Renal cortical epithelial cell (primary cell): ENCODE data around the gene GP1BB. TPM values are rescaled to one million over a fixed set of nuclear protein-coding genes. Genes with fewer than 3 reads are reported as not detected.
"Not testable (repeated sequence)": the region's sequence is repeated elsewhere in the genome, so short reads cannot be mapped to it uniquely, and the experiment has no call there.

ENCODE experiments used
- DNase-seq: peaks from one replicate; pipeline ENCODE4 v3.0.0-alpha.2; 2011; ENCODE audit warnings: low read depth
- total RNA-seq: library from RNA; depleted of rRNA; stranded (reverse); fragments of >200 nt; gene quantifications from 2 replicates; pipeline ENCODE4 v1.2.3, GENCODE V29; 2014

Gene GP1BB
- total RNA-seq: not detected in 2 replicates

DNA sequence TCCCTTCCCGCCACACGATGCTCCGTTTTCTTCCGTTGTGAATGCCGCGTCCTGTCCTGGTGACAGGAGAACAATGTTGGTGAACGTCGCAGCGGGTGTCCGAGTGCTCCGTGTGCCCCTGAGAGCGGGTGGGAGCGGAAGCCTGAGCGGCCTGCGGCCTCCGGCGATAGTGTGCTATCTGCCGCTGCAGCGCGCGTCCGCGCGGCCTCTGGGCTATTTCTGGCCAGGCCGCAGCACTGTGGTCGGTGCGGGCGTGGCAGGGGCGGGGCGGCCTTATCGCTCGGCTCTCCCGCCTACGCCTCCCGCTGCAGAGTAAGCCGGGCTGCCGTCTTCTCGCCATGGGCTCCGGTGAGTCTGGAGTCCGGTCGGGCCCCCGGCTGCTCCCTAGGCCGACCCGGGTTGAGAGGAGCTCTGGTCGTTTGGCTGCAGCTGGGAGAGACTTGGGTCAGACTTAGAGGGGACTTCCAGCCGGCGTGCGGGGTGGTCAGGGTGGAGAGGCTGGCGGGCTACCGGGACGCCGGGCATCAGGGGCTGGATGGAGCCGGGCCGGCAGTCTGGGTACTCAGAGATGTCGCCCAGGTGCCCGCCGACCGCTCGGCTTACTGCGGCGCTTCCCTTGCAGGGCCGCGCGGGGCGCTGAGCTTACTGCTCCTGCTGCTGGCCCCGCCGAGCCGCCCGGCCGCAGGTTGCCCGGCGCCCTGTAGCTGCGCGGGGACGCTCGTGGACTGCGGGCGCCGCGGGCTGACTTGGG lies at the start of gene GP1BB:
TSS of gene GP1BB (plus strand) at position 308 of the 751 bp plus-strand sequence. CDS start at position 339, 31 bp downstream.
- DNase-seq: no peak

DNA sequence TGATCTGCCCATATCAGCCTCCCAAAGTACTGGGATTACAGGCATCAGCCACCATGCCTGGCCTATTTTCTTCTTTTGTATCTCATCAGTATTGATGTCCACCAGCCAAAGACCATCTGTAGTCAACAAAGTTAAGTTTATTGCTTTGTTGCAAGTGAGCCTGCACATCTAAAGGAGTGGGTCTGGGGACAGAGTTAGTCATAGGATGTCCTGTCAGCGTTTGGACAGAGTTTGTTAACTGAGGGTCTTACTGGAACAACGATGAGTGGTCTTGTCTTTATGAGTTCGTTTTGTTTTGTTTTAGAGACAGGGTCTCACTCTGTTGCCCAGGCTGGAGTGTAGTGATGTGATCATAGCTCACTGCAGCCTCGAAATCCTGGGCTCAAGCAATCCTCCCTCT lies 49.7 kb upstream of the GP1BB start:
- DNase-seq: no peak

DNA sequence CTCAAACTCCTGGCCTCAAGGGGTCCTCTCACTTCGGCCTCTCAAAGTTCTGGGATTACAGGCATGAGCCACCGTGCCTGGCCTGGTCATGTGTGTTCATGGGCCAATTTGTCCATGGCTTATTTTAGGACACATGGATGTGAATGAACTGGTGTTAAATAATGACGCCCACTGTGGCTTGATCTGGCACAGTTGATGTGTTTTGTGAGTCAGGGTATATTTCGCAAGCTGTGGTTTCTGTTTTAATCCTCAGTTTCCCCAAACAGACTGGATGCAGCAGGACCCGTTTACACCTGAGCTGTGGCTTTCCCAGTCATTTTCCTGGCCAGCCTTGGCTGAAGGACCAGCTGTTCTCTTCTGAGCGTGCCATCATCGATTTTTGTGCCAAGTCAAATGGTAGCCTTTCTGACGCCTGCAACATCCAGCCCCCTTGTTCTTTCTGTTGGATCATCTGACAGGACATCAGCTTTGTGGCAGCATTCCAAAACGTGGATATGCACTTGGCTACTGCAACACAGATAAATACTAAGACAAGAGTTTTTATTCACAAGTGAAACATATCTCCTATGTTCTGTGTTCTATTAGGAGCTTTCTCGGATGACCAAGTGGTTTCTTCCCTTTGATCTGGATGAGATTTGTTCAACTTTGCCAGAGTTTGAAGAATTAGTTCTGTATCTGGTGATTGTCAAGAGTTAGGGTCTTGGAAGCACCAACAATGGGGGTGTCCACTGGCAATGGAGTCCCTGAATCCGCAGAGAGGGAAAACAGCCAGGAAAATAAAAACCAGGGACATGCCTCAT lies 49.0 kb upstream of the GP1BB start:
- DNase-seq: no peak

DNA sequence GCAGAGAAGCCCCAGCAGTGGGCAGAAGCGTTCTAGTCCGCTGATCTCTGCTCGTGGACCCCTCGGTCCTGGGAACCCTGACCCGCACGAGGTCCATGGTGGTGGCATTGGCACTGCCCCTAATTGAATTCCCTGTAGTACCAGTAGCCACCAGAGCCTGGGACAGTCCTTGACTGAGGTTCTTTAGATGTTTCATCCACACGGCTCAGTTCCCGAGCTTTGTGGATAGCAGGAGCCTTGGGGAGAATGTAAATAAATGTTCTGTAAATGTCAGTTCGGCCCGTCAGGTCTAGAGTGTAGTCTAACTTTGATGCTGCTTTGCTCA lies 48.4 kb upstream of the GP1BB start:
- no peak for DNase-seq

DNA sequence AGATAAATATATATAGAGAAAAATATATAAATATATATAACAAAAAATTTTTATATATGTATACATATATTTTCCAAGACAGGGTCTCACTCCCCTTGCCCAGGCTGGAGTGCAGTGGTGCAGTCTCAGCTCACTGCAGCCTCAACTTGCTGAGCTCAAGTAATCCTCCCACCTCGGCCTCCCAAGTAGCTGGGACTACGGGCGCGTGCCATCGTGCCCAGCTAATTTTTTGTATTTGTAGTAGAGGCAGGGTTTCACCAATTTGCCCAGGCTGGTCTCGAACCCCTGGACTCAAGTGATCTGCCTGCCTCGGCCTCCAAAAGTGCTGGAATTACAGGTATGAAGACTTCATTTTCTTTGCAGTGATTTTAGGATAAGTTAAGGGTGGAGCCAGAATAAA lies 47.9 kb upstream of the GP1BB start:
- no peak for DNase-seq

DNA sequence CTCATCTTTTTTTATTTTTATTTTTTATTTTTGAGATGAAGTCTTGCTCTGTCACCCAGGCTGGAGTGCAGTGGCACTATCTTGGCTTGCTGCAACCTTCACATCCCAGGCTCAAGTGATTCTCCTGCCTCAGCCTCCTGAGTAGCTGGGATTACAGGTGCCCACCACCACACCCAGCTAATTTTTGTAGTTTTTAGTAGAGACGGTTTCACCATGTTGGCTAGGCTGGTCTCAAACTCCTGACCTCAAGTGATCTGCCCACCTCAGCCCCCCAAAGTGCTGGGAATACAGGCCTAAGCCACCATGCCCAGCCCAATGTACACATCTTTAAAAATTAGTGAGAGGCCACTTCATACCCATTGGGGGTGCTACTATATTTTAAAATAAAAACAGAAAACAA lies 46.9 kb upstream of the GP1BB start:
- DNase-seq: not testable (repeated sequence)

DNA sequence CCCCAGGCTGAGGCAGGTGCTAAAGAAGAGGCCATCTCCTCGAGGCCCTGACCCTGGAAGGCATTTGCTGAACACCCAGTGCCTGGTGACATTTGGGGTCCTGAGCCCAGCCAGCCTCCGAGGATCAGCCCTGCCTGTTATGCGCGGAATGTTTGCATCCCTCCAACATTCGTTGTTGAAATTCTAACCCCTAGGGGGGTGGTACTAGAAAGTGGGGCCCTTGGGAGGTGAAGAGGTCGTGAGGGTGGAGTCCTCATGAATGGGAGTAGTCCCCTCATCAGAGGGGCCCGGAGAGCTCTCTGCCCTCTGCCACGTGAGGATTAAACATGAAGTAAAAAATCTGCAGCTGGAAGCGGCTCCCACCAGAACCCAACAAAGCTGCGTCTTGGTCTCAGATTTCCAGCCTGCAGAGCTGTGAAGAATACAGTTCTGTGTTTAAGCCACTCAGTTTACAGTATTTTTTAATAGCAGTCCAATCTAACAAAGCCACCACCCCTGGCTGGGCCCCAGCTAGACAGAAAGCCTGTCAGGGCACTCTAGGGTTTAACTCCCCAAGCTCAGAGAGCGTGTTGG lies 44.3 kb upstream of the GP1BB start:
- no peak for DNase-seq

DNA sequence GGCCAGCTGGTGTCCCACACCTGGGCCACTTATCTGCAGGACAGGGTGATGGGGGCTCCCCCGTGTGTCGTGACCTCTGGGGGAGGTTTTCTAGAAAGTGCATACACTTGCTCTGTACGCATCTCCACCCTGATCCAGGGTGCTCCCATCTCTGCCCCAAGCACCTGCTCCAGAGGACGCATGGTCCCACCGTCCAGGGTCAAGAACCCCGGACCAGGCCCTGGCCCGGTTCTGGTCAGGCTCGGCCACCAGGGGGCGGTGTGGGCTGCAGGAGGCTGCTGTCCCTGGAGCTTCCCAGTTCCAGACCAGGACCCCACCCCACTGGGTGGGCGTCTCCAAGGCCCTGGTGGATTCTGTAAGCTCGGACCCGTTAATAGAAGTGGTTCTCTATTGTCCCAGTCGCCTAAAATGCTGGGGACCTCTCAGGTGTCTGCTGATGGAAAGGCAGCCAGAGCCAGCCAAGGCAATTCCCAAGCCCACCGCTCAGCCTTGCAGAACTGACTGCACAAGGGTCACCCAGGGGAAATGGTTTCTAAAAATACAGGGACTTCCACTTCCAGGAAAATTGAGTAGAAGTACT lies 43.7 kb upstream of the GP1BB start:
- DNase-seq: no peak

DNA sequence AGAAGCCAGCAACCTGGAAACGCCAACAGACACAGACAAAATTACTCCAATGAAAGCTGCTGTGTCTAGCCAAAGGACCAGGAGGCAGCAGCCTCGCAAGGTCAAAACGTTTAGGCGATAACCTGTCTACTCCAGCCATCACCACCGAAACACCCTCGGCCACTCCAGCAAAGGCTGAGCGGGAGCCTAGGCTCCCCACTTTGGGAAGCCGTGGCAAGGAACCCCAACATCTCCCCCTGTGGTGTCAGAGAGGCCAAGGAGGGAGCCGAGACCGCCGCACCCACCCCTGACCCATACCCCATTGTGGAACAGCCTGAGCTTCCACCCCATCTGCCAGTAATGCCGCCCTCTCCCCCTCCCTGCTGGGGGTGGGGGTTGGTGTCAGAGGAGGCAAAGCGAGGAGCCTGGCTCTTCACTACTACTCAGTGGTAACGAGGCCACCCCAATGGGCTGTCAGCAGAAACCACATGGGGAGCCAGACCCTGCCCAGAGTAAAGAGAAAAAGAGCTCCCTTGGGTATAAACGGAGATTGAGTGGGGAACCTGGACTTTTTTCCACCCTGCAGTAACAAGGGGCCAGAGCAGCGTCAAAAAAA lies 43.0 kb upstream of the GP1BB start:
- no peak for DNase-seq

DNA sequence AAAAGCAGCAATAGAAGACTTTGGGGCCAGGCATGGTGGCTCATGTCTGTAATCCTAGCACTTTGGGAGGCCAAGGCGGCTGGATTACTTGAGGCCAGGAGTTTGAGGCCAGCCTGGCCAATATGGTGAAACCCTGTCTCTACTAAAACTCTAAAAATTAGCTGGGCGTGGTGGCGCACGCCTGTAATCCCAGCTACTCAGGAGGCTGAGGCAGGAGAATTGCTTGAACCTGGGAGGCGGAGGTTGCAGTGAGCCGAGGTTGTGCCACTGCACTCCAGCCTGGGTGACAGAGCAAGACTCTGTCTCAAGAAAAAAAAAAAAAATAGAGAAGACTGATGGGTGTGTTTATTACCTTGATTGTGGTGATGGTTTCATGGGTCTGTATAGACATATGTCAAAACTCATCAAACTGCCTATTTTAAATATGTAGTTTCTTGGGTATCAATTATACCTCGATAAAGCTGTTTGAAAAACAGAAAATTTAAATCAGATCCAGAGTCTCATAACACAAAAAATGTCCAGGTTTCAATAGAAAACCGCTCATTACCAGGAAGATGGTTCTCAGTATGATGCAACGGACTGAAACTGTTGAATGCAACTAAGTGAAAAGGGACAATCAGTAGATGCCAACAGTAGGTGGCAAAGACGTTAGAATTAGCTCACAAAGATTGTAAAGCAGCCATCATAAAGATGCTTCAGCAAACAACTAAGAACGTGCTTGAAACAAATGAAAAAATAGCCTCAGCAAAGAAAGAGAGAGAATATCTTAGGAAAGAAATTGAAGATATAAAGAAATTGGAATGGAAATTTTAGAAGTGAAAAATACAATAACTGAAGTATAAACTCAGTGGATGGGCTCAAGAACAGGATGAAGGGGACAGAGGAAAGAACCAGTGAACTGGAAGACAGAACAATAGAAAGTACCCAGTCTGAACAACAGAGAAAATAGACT lies 42.2 kb upstream of the GP1BB start:
- no peak for DNase-seq

DNA sequence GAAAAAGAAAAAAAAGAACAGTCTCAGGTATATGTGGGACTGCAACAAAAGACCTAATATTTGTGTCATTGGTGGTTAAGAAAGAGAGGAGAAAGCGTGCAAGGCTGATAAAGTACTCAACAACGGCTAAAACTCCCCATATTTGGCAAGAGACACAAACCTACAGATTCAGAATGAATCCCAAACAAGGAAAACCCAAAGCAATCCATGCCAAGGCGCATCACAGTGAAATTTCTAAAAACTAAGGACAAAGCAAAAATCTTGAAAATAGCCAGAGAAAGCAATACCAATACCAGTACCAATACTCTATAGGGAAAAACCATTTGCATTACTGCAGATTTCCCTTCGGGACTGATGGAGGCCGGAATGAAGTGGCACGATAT lies 41.5 kb upstream of the GP1BB start:
- no peak for DNase-seq

DNA sequence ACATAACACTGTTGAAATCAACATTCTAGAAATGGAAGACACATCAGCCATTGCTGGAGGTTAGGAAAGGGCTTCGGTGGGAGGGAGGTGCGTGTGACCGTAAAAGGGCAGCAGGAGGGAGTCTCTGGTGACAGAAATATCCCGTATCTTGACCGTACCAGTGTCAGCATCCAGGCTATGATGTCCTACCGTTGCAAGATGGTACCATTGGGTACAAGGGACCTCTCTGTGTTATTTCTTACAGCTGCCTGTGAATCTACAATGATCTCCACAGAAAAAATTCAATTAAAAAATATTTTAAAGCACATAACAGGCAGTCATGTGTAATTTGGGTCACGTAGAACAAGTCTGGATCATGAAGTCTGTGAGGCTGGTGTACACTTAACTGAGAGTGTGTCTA lies 36.4 kb upstream of the GP1BB start:
- DNase-seq: no peak

DNA sequence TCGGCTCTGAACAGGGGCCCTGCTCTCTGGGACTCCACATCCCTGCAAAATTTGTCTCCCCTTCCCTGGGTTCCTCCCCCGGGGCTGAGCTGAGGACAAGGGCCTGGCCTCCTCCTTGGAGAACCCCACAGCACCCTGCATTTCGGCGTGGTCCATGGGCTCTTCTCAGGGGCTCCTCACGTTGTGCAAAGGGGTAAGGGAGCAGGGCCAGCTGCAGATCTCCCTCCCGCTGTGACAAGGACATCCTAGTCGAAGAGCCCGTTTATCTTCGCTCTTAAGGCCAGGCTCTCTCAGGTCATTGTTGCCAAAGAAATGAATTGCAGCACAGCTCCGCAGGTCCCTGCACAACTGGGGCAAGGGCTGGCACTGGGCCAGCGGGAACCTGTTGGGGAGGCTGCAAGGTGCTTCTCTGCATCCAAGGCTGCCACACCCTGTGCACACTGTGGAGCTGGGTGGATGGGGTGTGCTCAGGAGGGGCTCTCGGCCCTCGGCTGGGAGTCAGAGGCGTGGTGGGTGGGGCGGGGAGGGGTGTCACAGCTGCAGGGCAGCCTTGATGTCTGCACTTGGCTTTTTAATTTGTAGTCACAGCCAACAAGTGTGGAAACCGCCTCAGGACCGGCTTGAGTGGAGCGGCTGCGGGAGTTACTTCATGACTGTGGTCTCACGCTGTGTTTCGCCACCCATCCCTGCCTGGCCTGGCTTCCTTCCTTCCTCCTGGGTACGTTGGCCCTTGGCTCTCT lies 35.6 kb upstream of the GP1BB start:
- DNase-seq: no peak

DNA sequence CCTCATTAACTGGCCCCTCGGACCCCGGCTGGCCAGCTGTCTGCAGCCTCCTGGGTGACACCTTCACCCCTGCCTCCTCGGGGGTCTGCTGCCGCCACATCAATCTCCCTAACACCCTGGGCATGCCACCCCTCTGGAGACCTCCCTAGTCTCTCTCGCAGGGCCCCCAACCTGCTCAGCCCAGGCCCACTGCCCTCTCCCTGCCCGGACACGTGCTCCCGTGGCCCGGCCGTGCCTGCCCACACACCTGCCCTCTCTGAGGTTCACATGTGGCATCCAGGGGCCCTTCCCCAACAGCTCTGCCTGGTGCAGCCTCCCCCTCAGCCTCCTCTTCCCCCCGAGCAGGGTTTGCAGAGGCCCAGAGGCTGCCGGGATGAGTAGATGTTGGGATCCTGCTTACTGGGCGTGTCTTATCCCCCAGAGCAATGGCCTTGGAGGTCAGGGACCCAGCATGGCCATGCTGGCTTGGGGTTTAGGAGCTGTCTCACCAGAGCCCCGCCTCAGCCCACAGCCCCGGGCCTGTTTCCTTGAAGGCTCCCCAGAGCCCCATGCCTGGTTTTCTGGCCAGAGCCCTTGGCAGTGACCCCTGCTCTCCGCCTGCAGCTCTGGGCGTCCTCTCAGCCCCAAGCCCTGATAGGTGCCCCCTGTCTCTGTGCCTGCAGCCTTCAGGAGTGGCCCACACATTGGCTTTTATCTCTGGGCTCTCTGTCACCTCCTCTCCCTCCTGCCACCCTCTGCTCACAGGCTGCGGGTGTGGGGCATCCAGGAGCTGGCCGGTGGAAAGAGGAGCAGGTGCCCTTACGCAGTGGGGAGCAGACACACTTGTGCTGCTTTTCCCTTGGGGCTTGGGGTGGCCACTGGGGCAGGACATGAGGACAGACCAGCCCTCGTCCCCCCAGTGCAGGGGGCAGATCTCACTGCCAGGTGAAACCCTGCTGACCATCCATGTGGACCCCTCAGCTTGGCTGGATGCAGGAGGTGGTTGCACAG lies 34.7 kb upstream of the GP1BB start:
- DNase-seq: no peak

DNA sequence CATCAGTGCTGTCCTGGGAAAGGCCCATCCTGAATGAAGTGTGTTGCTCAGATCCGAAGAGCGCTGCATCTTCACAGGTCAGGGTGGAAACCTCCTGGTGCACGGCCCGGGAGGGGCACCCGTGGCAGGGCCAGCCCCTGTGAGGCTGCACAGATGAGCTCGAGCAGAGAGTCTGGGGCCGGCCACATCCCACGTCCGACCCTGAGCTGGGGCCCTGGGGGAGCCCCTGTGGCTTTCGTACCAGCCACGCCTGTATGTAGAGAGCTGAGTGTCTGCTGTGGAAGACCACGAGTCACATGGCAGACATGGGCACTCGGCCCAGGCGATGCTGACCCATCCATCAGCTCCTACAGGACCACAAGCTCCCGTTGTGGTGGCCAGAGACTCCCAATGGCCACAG lies 33.9 kb upstream of the GP1BB start:
- no peak for DNase-seq

DNA sequence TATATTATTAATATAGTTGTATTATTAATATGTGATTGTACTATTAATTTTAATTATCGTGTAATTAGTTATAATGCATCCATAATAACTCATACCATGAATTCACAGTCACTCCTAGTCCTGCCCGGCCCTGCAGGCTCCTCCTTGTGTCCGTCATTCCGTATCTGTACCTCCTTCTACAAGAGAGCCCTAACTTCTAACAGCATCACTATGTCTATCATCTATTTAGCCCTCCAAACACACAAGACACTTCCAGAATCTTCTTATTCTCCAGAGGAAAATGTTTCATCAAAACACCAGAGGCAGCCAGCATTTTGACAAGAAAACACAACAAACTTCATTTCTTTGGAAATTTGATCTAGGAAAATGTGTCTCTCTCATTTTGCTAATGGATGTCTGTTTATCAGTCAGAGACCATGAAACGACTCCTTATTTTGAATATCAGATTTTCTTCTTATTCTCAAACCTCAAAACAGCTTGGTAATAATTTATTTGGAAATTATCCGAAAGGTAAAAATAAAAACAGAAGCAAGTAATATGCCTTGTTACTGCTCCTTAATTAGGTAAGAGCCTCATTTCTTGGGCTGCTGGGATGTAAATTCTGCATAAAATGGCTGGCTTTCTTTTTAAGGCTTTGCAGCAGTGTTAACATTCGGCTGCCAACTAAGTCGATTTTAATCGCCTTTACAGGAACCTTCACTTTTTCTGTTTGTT lies 32.2 kb upstream of the GP1BB start:
- DNase-seq: no peak

DNA sequence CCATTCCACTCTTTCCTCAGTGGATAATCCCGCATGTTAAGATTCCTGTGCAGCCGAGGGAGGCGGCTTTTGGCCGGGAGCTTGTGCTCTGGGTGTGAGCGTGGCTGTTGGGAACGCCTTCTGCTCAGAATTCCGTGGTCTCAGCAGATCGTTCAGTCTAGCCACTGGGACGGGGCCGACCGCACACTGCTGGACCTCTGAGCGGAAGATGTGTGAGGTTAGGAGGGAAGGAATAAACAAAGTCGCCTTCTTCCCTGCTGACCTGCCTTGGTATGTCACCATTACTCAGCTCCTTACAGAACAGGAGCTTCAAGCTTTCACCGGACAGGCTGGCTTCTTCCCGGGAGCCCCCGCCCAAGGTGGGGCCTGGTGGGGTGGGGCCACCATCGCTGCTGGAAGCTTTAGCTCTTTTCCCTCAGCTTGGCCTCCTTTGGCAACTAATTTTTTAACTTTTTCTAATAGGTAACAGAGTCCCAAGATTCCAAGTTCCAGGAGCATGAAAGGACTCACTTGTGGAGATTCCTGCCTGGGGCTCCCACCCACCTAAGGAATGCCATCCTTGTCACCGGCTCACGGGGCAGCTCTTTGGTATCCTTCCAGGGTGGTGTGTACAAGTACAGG lies 31.5 kb upstream of the GP1BB start:
- DNase-seq: peak; percentile 57

DNA sequence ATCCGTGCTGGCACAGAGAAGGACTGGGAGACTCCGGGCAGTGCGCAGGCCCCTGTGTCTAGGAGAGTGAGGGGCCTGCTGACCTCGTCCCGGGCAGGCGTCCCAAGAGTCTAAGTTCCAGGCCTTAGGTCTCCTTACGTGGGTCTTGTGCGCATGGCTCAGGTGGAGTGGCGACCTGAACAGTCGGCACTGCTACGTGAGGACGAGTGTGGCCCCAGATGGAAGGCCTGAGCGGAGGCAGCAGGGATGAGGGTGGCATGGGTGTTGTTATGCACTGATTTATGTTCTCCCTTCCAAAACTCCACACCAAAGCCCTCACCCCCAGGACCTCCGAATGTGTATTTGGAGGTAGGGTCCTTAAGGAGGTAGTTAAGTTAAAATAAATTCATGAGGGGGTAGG lies 29.8 kb upstream of the GP1BB start:
- no peak for DNase-seq
